Fibroblast of skin of left biceps (primary cell): Measurements from ENCODE around the gene SPAG9.
A peak's percentile ranks its signal among the peaks of the same experiment; 100 is the strongest.

Source experiments
- DNase-seq, 2 experiments: peaks; one replicate each; pipeline ENCODE4 v3.0.0-alpha.2; 2013; ENCODE audit warnings: low read depth in 2 of 2

Gene SPAG9

GRCh38 chr17:51120739-51121619, at the start of gene SPAG9:
SPAG9 (minus strand) TSS chr17:51120868; CDS start chr17:51120656, 212 bp downstream.
- DNase-seq, result peak; percentile 91 to 93

- DNase-seq, result no peak
Measured at GRCh38 chr17:51169340-51169739, 48.7 kb upstream of the SPAG9 start.

GRCh38 chr17:51166987-51167931, 46.6 kb upstream of the SPAG9 start:
- no peak for DNase-seq

- DNase-seq, result peak; percentile 47 to 60
Measured at GRCh38 chr17:51166198-51166986, 45.7 kb upstream of the SPAG9 start, which contains the start of gene NME2. NME2 (plus strand) TSS chr17:51166411; CDS start chr17:51166831, 420 bp downstream.

- DNase-seq, result no peak
Measured at GRCh38 chr17:51165680-51166197, 45.1 kb upstream of the SPAG9 start.

GRCh38 chr17:51164911-51165679, 44.4 kb upstream of the SPAG9 start:
- DNase-seq, result no peak

- no peak for DNase-seq
Measured at GRCh38 chr17:51161541-51161940, 40.9 kb upstream of the SPAG9 start.

- no peak for DNase-seq
Measured at GRCh38 chr17:51159604-51160003, 38.9 kb upstream of the SPAG9 start.

GRCh38 chr17:51155416-51155815, 34.7 kb upstream of the SPAG9 start:
- no peak for DNase-seq

GRCh38 chr17:51154176-51154575, 33.5 kb upstream of the SPAG9 start:
- DNase-seq, result no peak

- DNase-seq, result peak; percentile 99
Measured at GRCh38 chr17:51153210-51154072, 32.8 kb upstream of the SPAG9 start, which contains the start of gene NME1. NME1 (plus strand) TSS chr17:51153559; CDS start chr17:51155655, 2,096 bp downstream.

- no peak for DNase-seq
Measured at GRCh38 chr17:51152766-51153209, 32.1 kb upstream of the SPAG9 start.

- DNase-seq, result no peak
Measured at GRCh38 chr17:51150932-51151331, 30.3 kb upstream of the SPAG9 start.

- DNase-seq, result no peak
Measured at GRCh38 chr17:51149163-51149562, 28.5 kb upstream of the SPAG9 start.

GRCh38 chr17:51147650-51148049, 27.0 kb upstream of the SPAG9 start:
- no peak for DNase-seq

GRCh38 chr17:51144266-51145022, 23.8 kb upstream of the SPAG9 start:
- DNase-seq, result no peak

- no peak for DNase-seq
Measured at GRCh38 chr17:51142597-51142996, 21.9 kb upstream of the SPAG9 start.

- no peak for DNase-seq
Measured at GRCh38 chr17:51135956-51136355, 15.3 kb upstream of the SPAG9 start.

GRCh38 chr17:51133365-51133764, 12.7 kb upstream of the SPAG9 start:
- no peak for DNase-seq
